ENCODE results near the gene RFPL1. TPM values are rescaled to one million over a fixed set of nuclear protein-coding genes. Genes with fewer than 3 reads are reported as not detected.
"Not testable (repeated sequence)": the region's sequence is repeated elsewhere in the genome, so short reads cannot be mapped to it uniquely, and the experiment has no call there.

Gene RFPL1
- total RNA-seq (2022) (not detected in 2 replicates), Bru-seq, nascent RNA (not detected), BruChase-seq, experiment 1, labeled RNA remaining after a 6-hour chase (not detected), BruChase-seq, experiment 2, labeled RNA remaining after a 2-hour chase (not detected)
- long read RNA-seq: 0 reads

GRCh38 chr22:29438283-29438682 lies at the start of gene RFPL1:
Gene RFPL1 (plus strand): TSS chr22:29438583.
- H3K27me3 Mint-ChIP-seq (ENCODE audit: insufficient read depth, unreplicated experiment): peaks cover 32% of the 10 kb centered on the region
- H3K36me3 Mint-ChIP-seq (ENCODE audit: insufficient read depth, unreplicated experiment); DNase-seq (ENCODE audit: unreplicated experiment); H3K27ac Mint-ChIP-seq (ENCODE audit: low read depth, unreplicated experiment); POLR2A ChIA-PET; CTCF ChIA-PET; H3K9me3 Mint-ChIP-seq (ENCODE audit: unreplicated experiment); H3K4me3 Mint-ChIP-seq (ENCODE audit: unreplicated experiment); intact Hi-C loops (cut with micrococcal nuclease); BruUV-seq (replicated peaks); H3K4me1 Mint-ChIP-seq (ENCODE audit: insufficient read depth, unreplicated experiment): not testable (repeated sequence)

DNA sequence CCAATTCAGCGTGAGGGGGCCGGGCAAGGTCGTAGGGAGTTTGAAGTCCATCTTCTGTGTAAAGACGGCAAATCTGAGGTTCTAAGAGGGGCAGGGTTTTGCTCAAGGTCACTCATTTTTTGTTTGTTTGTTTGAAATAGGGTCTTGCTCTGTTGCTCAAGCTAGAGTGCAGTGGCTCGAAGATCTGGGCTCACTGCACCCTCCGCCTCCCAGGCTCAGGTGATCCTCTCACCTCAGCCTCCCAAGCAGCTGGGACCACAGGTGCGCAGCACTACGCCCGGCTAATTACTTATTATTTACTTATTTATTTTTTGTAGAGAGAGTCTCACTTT lies 49.7 kb upstream of the RFPL1 start:
- intact Hi-C loops (cut with micrococcal nuclease): loop anchor here (10.0 kb wide), 1 partner anchor 84 kb away; the partner anchor contains the start of gene GAS2L1
- peaks cover 13% of the 10 kb centered on the region for H3K4me1 Mint-ChIP-seq (ENCODE audit: insufficient read depth, unreplicated experiment)
- H3K27ac Mint-ChIP-seq (ENCODE audit: low read depth, unreplicated experiment): peak overlapping the region; percentile 91
- DNase-seq (ENCODE audit: unreplicated experiment): no peak
- H3K27me3 Mint-ChIP-seq (ENCODE audit: insufficient read depth, unreplicated experiment): no peaks in the 10 kb centered on the region
- ChIA-PET CTCF (interaction anchor here (0.6 to 0.8 kb wide), 6 partner anchors 16 to 1019 kb away, joined by 3 to 5 read pairs (median 4); no protein-coding TSS in a partner anchor), POLR2A (interaction anchor here (0.6 to 2.0 kb wide), 9 partner anchors 9 to 725 kb away, joined by 3 to 9 read pairs (median 3); partner anchors contain the start of genes GAS2L1, NF2 and THOC5)
- peaks cover 19% of the 10 kb centered on the region for H3K36me3 Mint-ChIP-seq (ENCODE audit: insufficient read depth, unreplicated experiment)
- no TSS peak for BruUV-seq (replicated peaks)
- TF ChIP-seq, protein P1, sequence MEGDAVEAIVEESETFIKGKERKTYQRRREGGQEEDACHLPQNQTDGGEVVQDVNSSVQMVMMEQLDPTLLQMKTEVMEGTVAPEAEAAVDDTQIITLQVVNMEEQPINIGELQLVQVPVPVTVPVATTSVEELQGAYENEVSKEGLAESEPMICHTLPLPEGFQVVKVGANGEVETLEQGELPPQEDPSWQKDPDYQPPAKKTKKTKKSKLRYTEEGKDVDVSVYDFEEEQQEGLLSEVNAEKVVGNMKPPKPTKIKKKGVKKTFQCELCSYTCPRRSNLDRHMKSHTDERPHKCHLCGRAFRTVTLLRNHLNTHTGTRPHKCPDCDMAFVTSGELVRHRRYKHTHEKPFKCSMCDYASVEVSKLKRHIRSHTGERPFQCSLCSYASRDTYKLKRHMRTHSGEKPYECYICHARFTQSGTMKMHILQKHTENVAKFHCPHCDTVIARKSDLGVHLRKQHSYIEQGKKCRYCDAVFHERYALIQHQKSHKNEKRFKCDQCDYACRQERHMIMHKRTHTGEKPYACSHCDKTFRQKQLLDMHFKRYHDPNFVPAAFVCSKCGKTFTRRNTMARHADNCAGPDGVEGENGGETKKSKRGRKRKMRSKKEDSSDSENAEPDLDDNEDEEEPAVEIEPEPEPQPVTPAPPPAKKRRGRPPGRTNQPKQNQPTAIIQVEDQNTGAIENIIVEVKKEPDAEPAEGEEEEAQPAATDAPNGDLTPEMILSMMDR (IDR thresholded peaks at IDR 0.05; ENCODE audit: unreplicated experiment): no peak
- no peaks in the 10 kb centered on the region for H3K9me3 Mint-ChIP-seq (ENCODE audit: unreplicated experiment)
- H3K4me3 Mint-ChIP-seq (ENCODE audit: unreplicated experiment): peak overlapping the region; percentile 92

GRCh38 chr22:29390270-29390669 lies 48.1 kb upstream of the RFPL1 start:
- Mint-ChIP-seq H3K27ac (ENCODE audit: low read depth, unreplicated experiment) (no peak overlapping the region), H3K27me3 (ENCODE audit: insufficient read depth, unreplicated experiment) (no peaks in the 10 kb centered on the region), H3K36me3 (ENCODE audit: insufficient read depth, unreplicated experiment) (peaks cover 15% of the 10 kb centered on the region), H3K9me3 (ENCODE audit: unreplicated experiment) (no peaks in the 10 kb centered on the region), H3K4me3 (ENCODE audit: unreplicated experiment) (no peak overlapping the region), H3K4me1 (ENCODE audit: insufficient read depth, unreplicated experiment) (peaks cover 12% of the 10 kb centered on the region)
- DNase-seq (ENCODE audit: unreplicated experiment): no peak
- no TSS peak for BruUV-seq (replicated peaks)
- ChIA-PET CTCF (interaction anchor here (0.6 to 1.5 kb wide), 2 partner anchors 124 to 134 kb away, joined by 3 to 6 read pairs; no protein-coding TSS in a partner anchor), POLR2A (interaction anchor here (0.6 to 0.8 kb wide), 3 partner anchors 257 to 1871 kb away, joined by 3 read pairs; partner anchors contain the start of gene XBP1)
- intact Hi-C loops (cut with micrococcal nuclease): no loop called here
- TF ChIP-seq, protein P1 (IDR thresholded peaks at IDR 0.05; ENCODE audit: unreplicated experiment): no peak

GRCh38 chr22:29391546-29391945 lies 46.8 kb upstream of the RFPL1 start:
- ChIA-PET POLR2A (interaction anchor here (0.7 to 2.1 kb wide), 2 partner anchors 162 to 1200 kb away, joined by 3 to 7 read pairs; partner anchors contain the start of gene THOC5), CTCF (no interaction called here)
- peaks cover 18% of the 10 kb centered on the region for H3K4me1 Mint-ChIP-seq (ENCODE audit: insufficient read depth, unreplicated experiment)
- BruUV-seq (replicated peaks): no TSS peak
- H3K36me3 Mint-ChIP-seq (ENCODE audit: insufficient read depth, unreplicated experiment): peaks cover 5% of the 10 kb centered on the region
- no peak overlapping the region for H3K4me3 Mint-ChIP-seq (ENCODE audit: unreplicated experiment)
- H3K27ac Mint-ChIP-seq (ENCODE audit: low read depth, unreplicated experiment): no peak overlapping the region
- DNase-seq (ENCODE audit: unreplicated experiment): no peak
- H3K9me3 Mint-ChIP-seq (ENCODE audit: unreplicated experiment): no peaks in the 10 kb centered on the region
- H3K27me3 Mint-ChIP-seq (ENCODE audit: insufficient read depth, unreplicated experiment): no peaks in the 10 kb centered on the region
- intact Hi-C loops (cut with micrococcal nuclease): no loop called here
- TF ChIP-seq, protein P1 (IDR thresholded peaks at IDR 0.05; ENCODE audit: unreplicated experiment): no peak

All from MCF 10A (cell line).